Effector CD4-positive, alpha-beta T cell (primary cell): ENCODE data around the gene EID1.
"Not testable (repeated sequence)": the region's sequence is repeated elsewhere in the genome, so short reads cannot be mapped to it uniquely, and the experiment has no call there.

Experiments used
- DNase-seq: peaks from one replicate; pipeline ENCODE4 v3.0.0-alpha.2; 2020

Gene EID1

DNA sequence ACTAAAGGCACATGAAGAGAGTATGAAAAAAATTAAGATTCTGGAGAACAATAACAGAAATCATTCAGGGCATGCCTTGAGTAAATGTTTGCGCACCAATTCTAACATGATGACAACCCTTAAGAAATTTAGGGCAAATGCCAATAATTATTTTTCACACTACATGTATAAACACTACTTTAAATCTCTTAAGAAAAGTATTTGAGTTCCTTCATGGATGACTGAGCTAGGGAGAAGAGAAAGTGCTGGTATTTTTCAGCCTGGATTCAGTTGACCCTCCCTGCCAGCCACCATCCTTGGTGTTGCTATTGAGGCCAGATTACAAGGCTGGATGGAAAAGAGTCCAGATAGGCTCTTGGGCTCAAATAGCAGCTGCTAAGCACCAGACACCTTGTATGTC, 8.0 kb upstream of the EID1 start:
- DNase-seq, result no peak

DNA sequence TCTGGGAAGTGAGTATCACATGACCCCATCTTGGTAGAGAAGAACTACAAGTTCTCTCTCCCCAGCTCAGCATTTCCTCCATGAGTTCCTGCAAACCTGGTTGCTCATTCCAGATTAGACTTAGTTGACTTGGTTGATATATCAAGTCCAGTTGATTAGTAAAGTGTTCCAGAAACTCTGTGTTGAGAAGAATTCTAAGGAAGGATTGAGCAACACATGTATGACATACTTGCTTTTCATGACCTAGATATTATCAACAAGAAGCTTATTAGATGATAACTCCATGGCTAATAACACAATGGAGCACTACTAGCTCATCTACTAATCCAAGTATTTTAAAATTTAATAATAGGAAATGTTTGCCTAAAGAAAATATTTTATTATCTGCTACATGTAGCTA, 6.4 kb upstream of the EID1 start:
- no peak for DNase-seq

DNA sequence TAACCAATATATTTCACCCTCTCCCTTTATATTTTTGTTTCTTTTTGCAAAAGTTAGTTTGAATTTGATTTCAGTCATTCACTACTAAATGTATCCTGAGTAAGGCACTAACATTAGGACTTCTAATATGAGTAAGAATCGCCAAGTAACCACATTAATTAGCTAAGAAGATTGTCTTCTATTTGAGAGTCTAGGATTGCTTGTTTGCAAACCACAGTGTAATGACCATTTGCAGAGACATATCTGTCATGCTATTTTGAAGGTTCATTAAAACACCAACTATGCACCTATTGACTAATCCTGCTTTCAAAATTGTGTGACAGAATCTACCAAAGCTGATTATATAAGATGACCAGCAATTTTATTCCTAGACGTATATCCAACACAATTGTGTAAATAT, 5.3 kb upstream of the EID1 start:
- no peak for DNase-seq

DNA sequence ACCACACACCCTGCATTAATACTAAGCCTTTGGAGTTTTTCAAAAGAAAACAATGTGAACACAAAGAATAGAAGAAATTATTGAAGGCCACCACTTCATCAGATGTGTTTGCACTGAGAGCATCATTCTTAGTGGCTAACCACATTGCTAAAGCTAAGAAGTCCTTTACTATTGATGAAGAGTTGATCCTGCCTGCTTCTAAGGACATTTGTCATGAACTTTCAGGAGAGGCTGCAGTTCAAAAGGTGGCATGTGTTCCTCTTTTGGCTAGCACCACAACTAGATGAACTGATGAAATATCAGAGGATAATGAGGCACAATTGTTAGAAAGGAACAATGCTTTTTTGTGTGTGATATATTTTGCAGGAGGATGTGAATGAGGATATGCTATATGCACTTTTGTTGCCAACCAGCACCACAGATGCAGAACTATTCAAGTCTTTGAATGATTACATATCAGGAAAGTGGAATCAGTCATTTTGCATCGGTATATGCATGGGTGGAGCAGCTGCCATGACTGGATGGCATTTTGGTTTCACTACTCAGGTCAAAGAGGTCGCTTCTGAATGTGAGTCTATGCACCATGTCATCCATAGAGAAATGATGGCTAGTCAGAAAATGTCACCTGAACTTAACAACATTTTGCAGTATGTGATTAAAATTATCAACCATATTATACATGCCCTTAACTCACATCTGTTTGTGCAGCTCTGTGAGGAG, 2.5 kb upstream of the EID1 start:
- DNase-seq, result no peak

DNA sequence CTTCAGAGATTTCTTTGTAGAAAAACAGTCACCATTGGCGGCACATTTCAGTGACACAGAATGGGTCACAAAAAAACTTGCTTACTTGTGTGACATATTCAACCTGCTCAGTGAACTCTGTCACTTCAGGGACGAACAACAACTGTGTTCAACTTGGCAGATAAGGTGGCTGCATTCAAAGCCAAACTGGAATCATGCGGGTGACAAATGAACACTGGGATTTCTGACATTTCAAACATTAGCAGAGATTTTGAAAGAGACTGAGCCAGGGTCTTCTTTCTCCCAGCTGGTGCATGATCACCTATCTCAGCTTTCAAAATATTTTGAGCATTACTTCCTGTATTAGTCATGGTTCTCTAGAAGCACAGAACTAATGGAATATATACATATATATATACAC, 1.9 kb upstream of the EID1 start:
- DNase-seq, result no peak

DNA sequence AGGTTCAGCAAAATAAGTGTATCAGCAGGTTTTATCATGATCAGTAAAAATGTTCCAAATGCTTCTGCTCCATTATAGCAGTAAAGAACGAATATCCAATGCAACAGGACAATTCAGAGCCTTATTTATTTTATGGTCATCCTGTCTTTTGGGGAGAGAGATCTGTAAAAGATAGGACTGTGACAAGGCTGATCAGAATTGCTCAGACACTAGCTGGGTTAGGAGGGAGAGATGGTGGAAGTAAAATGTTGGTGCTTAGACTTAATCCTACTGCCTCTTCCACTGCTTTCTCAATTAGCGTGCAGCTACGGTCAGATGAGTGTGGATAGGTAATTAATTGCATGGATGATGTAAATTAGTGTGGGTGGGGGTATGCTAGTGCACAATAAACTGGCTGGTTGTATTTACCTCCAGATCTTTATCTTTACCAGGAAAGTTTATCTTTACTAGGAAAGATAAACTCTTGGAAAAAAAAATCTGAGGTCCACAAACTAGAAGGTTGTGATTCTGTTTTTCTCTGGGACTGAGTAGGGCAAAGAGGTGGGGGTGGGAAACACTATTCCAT, 2.2 kb downstream of the EID1 start:
- DNase-seq, result no peak

DNA sequence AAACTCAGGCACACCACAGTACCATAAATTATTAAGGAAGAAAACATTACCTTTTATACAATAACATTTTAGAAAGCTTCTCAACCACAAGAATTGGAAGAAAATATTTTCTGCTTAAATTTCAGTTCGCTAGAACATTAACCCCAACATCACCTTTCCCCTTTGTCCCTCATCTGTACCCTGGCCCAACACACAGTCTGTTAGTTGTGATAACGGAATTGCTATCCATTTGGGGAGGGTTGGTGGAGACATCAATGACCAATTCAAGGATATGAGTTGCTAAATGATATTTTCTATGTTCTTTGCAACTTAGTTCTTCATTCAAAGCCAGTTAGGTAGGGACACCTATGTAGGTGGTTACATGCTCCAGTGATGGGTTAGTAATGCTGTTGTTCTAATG, 5.8 kb downstream of the EID1 start:
- no peak for DNase-seq

DNA sequence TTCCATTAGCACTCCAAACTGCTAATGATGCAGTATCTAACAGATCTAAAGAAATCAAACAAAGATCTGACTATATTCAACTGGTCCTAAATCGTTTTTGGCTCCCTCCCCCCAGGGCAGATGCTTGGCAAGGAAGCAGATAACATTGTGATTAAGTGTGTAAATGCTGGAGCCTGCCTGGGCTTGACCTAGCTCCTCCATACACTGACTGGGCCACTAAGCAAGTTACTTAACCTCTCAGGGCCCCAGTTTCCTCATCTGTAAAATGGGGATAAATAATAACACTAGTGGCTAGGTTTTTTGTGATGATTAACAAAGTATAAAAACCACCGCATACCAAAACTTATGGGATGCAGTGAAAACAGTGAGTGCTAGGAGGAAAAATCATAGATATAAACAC, 9.2 kb downstream of the EID1 start:
- no peak for DNase-seq

DNA sequence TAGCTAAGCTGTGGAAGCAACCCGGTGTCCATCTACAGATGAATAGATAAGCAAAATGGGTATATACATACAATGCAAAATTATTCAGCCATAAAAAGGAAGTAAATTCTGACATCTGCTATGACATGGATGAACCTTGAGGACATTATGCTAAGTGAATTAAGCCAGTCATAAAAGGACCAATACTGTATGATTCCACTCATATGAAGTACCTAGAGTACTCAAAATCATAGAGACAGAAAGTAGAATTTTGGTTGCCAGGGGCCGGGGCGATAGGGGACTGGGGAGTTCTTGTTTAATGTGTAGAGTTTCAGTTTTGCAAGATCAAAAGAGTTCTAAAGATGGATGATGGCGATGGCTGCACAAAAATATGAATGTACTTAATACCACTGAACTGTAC, 10.3 kb downstream of the EID1 start:
- DNase-seq, result no peak

DNA sequence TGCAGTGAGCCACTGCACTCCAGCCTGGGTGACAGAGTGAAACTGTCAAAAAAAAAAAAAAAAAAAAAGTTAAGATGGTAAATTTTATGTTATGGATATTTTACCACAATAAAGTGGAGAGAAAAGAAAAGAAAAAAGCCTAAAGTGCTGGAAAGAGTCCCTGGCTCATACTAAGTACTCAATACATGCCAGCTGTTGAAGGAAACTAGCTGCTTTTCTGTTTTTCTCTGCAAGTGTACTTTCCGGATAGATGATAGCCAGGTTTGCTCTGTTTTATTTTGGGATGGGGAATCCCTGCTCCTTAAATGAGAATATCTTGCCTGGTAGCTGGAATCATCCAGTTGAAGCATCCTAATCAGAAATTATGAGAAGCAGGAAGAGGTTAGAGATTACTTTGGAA, 10.9 kb downstream of the EID1 start:
- no peak for DNase-seq

DNA sequence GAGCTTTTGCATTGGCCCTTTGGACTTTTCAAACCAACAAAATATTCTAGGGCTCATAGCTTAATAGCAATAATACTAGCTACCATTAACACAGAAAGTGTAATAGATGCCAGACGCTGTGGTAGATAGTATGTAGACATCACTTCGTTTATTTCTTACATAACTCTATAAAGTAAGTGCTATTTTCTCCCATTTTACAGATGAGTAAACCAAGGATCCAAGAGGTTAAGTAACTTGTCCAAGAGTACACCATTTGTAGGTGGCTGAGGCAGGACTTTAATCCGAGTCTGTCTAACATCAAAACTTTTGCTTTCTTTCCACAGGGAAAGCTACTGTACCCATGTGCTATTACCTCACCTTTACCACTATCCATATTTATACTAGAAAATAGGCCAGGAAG, 12.0 kb downstream of the EID1 start:
- no peak for DNase-seq

DNA sequence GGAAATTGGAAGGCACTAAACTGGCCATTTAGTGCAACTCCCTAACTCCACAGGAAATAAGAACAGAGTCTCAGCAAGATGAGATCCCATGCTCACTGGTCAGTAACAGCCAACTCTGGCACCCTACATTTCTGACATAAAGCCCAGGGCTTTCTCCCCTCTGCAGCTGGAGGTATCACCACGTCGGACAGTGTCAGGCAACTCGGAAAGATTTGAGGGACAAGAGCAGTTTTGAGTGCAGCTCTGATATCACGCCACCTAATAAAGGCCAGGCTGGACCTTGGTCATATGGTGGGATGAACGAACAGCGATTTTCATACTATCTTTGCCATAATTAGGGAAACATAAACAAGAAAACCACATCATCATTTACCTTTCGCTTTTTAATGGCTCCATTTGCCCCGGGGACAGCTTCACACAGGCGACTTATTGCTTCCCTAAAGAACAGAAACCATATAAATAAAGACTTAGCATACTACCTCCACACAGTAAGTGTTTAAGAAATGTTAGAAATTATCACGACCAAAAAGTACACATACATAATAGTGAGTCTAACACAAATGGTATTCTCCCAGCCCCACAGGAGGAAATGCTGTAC, 12.5 kb downstream of the EID1 start:
- no peak for DNase-seq

DNA sequence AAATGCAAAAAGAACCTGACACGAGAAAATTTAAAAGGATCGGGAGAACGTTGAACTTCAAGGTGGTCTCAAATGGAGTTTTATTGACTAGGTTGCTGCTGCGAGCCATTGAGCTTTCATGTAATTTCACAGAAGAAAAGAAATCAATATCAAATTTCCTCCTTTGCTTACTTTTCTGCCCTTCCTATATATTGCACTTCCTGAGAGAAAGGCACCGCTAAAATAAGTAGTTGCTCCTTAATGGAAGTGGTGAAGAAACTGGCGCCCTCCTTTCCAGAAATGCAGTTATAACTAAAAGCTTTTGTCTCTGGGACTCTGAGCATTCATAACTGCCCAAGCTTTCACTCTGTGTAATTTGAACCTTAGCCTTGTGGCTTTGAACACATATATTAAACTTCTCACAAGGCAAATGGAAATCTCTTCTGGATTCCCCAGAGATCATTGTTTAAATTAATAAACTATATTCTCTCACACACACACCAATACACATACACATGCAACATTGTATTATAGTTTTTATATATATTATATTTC, 13.4 kb downstream of the EID1 start:
- no peak for DNase-seq

DNA sequence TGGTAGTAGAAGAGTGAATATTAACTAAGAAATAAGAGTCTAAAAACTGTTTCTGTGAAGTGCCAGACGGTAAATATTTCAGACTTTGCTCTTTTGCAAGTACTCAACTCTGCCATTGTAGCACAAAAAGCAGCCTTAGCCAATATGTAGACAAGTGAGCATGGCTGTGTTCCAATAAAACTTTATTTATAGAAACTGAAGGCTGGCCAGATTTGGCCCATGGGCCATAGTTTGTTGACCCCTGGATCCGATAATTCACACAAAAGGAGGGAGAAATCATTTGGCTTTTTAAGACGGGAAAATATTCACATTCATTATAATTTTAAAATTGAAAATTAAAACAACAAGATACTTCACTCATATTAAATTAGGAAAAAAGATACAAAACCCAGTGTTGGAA, 15.4 kb downstream of the EID1 start:
- DNase-seq, result no peak

DNA sequence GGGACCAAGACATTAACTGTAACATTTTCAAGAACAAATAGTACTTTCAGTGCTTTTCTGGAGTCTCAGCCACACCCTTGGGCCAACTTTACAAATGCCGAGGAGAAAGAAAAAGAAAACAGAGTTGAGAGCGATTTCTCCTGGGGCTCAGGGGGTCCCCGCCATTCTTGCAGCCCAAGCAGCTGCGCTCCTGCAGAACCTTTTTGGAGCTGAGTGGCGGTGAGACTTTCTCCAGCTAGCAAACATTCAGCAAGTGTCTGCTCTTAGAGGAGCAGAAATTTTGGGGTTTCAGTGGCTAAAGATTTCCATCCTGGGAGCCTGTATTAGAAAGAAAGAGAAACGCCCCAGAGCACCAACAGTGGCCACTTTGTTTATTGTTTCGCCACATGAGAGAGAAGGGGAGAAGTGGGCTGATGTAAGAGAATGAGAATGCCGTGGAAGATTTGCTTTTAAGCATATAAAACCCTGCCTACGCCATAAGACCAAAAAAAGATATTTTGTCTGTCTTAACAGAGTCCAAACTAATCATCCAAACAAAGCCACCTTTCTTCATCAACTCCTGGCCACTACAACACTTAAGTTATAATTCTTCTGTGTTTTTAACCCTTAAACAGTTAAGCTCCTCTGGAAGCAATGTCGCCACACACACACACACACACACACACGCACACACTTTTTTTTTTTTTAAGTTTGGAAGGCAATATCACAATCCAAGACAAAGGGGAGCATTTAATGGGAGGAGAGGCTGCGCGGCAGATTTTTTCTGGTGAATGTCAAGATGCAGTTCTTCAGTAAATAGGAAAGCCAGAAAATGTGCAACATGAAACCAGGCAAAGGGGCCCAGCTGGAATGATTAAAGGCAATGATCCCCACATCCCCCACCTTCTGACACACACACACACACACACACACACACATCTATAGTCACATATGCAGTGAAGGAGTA, 19.2 kb downstream of the EID1 start:
- DNase-seq, result no peak

DNA sequence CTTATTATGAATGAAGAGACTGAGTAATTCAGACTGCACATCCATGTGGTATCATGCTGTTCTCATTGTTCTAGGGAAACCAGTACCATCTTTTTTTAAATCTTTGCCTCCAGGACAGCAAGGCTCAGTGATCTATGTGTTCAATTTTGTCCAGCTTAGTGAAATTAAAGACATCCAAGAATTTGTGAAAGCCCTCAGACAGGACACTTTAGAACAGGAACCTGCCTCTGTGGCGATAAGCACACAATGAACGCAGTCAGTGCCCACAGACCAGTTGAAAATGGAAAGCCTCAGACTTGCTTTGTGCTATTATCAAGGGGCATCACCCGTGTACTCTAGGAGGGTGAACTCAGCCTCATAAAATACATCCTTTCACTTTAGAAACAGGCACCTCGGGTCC, 20.1 kb downstream of the EID1 start:
- DNase-seq, result no peak

DNA sequence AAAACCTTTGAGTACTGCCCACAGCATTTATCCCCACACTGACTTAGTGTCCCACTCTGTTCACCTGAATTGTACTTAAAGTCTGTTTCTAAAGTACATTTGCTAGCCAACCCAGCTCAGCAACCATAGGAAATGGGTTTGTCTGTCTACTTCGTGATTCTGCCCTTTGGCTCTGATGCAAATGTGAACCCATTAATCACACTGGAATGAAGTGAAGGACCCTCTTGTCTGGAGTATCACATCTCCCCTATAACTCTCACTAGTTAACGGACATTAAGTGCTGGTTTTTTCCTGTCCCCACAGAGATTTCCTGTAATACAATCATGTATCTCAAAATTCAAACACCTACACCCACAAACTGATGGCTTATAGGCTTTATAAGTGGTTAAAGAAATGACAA, 20.5 kb downstream of the EID1 start:
- DNase-seq, result no peak

DNA sequence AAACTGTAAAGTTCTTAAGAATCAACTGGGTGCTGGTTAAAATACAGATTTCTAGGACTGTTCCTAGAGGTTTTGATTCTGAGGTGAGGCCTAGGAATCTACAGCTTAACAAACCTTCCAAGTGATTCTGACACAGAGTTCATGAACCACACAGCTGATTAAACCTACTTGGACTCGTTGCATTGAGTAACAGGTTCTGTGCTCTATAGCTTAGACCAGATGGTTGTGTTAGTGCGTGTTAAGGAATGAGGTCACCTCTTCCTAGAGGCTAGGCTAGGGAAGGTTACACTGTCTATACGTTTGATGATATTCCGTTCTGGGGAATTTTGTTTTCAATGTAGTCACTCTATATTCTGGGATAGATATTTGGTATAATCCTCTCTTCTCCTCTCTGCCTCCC, 21.9 kb downstream of the EID1 start:
- no peak for DNase-seq

DNA sequence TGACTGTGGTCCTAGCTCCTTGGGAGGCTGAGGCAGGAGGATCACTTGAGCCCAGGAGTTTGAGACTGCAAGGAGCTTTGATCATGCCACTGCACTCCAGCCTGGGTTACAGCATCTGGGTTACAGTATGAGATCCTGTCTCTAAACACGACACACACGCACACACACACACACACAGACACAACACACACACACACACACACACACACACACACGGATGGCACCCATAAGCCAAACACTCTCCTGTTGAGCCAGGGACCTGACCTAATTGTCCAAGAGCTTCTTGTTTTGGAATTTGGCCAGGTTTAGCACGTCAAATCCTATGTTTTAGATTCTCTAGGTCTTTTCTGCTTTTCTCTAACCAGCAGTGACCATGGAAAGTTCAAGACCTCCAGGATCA, 26.8 kb downstream of the EID1 start:
- DNase-seq, result no peak

DNA sequence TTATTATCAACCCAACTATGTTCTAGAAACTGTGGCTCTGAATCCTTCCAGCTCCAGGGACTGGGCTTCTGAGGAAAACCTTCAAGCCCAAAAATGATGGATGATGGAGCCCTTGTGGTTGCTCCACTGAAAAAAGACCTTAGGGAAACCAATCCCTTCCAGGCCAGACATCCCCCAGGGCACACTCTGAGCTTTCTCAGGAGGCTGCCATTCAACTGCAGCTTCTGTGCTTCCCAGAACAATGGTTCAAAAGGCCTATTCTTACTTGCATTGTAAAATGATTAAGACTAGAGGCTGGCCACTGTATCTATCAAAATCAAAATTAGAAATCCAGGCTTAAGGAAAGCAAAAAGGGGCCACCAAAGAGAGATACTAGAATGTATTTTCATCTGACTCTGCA, 27.3 kb downstream of the EID1 start:
- no peak for DNase-seq

DNA sequence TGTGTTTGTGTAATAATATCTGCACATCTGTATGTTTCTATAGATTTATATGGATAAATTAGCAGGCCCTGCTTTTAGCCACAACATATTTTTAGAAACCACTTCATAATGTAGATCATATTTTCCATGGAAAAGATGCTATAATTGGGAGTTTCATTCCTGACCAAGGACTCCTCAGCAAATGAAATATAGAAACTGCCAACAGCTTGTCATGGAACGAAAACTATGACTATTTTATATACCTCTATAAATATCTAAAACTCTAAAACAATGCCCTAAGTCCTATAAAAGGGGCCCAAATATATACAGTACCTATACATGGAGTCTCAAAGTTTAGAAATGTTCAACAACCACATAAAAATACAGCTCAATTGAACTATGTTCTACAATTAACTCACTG, 27.9 kb downstream of the EID1 start:
- no peak for DNase-seq

DNA sequence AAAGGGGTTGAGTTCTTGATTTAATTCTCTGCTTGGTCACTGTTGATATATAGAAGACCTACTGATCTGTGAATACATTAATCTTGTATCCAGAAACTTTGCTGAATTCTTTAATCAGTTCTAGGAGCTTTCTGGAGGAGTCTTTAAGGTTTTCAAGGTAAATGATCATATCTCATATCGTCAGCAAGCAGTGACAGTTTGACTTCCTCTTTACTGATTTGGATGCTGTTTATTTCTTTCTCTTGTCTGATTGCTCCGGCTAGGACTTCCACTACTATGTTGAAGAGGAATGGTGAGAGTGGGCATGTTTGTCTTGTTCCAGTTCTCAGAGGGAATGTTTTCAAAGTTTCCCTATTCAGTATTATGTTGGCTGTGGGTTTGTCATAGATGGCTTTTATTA, 31.4 kb downstream of the EID1 start:
- not testable (repeated sequence) for DNase-seq

DNA sequence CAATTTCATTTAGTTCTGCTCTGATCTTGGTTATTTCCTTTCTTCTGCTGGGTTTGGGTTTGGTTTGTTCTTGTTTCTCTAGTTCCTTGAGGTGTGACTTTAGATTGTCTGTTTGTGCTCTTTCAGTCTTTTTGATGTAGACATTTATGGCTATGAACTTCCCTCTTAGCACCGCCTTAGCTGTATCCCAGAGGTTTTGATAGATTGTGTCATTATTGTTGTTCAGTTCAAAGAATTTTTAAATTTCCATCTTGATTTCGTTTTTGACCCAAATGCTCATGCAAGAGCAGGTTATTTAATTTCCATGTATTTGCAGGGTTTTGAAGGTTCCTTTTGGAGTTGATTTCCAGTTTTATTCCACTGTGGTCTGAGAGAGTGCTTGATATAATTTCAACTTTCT, 32.6 kb downstream of the EID1 start:
- not testable (repeated sequence) for DNase-seq
